HG02798 (cell line): ENCODE results near the gene HRH2.
"Not testable (repeated sequence)": the region's sequence is repeated elsewhere in the genome, so short reads cannot be mapped to it uniquely, and the experiment has no call there.

Experiments used
- ATAC-seq: cut with Tn5 transposase; IDR thresholded peaks from one replicate; pipeline ENCODE4 v1.9.1; 2021; ENCODE audit warnings: mild to moderate bottlenecking; ENCODE audit not compliant: unreplicated experiment, poor library complexity

HRH2 gene

DNA sequence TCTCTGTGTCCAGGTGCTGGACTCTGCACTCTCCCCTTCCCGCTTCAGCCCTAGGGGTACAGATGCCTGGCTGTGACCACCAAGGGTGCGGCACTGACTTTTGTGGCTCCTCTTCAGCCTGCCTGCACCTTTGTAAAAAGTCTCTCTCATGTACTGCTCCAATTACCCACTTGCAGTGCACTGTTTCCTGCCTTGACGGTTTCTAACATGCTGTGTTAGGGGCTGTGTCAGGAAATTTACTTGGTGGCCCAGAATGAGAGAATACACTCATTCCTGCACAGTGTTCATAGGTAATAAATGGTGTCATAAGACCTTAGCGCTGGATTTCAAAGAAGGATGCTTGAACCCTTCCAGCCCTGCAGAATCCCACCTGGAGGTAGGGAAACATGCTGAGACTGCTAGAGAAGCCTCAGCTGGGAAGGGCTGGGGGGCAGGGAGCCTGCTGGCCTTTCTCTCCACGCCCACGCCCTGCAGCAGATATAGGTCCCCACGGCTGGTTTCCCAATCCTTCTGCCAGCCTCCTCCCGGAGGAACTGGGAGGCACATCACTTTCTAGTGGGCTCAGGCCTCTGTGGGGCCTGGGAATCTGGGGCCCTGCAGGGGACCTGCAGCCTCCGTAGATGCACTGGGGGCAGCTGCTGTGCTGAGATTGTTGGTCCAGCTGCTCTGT, 17.6 kb upstream of the HRH2 start:
- ATAC-seq = no peak

DNA sequence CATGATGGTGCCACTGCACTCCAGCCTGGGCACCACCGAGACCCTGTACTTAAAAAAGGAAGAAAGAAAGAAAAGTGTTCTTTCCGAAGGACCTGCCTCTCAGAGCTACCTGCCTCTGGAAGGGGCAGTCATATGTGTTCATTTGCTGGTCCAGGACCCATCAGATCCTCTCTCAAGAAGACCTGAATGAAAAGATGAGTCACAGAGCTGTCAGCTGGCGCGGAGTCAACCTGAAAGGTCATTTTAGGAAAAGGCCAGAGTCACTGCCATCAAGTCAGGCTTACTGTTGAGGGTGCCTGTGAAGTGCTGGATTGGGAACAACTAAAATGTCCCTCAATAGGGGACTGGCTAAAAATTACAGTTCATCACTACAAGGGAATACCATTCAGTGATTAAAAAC, 14.9 kb upstream of the HRH2 start:
- ATAC-seq = no peak

DNA sequence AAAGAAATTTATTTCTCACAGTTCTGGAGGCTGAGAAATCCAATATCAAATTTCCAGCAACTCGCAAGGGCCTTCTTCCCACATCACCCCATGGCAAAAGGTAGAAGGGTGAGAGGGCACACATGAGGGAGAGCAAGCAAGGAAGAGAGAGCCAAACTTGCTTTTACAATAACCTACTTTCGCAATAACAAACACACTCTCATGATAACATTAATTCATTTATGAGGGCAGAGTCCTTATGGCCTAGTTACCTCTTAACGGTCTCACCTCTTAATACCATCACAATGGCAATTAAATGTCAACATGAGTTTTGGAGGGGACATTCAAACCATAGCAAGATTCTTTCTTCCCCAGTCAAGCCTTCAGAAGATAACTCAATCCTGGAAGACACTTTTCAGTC, 11.6 kb upstream of the HRH2 start:
- no peak for ATAC-seq

DNA sequence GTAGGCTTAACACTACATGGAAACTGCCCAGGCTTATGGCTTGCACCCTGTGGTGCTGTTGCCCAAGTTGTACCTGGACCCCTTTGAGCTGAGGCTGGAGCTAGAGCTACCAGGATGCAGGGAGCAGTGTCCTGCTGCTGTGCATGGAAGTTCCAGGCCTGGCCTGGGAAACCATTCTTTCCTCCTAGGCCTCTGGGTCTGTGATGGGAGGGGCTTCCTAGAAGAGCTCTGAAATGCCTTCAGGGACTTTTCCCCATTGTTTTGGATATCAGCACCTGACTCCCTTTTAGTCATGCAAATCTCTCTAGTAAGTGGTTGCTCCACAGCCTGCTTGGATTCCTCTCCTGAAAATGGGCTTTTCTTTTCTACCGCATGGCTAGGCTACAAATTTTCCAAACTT, 7.9 kb upstream of the HRH2 start:
- ATAC-seq = no peak

DNA sequence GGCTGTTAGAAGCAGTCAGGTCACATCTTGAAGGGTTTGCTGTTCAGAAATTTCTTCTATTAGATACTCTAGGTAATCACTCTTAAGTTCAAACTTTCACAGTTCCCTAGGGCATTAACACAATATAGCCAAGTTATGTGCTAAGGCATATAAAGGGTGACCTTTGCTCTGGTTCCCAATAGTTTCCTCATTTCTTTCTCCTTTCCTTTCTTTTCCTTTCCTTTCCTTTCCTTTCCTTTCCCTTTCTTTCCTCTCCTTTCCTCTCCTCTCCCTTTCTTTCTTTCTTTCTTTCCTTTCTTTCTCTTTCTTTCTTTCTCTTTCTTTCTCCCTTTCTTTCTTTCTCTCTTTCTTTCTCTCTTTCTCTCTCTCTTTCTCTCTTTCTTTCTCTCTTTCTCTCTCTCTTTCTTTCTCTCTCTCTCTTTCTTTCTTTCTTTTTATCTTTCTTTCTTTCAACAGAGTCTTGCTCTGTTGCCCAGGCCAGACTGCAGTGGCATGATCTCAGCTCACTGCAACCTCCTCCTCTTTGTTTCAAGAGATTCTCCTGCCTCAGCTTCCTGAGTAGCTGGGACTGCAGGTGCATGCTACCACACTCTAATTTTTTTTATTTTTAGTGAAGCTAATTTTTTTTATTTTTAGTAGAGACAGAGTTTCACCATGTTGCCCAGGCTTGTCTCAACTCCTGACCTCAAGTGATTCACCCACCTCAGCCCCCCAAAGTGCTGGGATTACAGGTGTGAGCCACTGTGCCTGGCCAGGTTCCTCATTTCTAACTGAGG, 7.3 kb upstream of the HRH2 start:
- ATAC-seq = not testable (repeated sequence)

DNA sequence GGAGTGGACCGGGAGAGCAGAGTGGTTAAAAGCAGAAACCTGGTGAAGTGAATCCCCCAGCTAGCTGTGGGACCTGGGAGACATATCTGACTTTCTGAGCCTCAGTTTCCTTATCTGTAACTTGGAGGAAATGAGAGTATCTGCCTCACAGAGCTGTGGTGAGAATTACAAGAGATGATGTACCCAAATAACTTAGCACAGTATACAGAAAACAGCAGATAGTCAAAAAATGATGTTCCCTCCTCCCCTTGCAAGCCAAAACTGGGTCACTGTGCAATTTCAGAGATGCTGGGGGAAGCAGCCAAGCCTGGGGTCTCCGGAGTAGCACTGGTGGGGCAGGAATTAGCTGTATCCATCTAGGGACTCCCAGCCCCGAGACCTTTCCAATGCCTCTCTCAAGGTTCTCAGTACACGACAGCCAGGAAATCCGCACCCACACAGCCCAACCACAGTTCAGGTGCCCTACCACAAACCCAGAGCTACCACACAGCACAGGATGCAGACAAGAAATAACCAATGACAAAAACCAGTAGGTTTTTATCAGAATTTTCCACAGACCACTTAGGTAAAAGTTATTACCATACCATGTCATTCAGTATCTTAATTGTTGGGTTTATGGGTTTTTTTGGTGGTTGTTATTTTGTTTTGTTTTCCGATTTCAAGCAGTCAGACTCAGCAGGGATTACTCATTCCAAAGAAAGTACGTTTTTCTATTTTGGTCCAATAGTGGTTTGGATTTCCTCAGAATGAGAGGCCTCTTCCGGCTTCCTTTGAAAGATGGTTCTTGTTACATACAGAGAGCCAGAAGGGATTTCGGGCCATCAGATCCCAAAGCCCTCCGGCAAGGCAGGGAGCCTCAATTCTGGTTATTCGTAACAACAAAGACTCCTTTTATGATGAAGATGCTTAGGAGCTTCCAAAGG, 4.9 kb upstream of the HRH2 start:
- no peak for ATAC-seq

DNA sequence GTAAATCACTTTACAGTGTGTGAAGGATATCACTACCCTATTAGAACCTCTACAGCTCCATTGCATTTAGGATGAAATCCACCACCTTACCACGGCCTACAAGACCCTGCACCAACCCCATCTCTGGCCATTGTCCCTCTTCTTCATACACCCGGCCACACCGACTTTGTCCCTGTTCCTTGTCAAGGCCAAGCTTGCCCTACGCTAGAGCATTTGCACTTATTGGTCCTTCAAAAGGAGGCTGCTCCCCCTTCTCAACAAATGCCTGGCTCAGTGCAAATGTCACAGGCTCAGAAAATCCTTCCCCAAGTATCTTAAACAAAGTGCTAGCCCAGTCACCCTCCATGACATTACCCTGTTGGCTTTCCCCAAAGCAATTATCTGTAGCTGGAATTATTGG, 4.1 kb upstream of the HRH2 start:
- no peak for ATAC-seq

DNA sequence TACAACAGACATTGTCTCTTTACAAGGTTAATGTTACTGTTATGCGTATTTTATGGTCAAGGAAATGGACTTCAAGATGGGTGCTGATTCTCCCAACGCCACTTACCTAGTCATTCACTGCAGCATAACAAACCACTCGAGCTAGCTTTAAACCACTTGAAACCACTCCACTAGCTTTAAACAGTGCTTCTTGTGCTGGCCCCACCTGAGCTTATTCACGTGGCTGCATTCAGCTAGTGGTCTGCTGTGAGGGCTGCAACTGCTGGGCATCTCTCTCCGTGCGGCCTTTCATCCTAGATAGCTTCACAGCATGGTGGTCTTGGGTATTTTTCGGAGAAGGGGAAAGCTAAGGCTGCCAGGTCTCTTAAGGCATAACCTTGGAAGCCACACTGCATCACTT, 3.5 kb upstream of the HRH2 start:
- ATAC-seq = no peak

DNA sequence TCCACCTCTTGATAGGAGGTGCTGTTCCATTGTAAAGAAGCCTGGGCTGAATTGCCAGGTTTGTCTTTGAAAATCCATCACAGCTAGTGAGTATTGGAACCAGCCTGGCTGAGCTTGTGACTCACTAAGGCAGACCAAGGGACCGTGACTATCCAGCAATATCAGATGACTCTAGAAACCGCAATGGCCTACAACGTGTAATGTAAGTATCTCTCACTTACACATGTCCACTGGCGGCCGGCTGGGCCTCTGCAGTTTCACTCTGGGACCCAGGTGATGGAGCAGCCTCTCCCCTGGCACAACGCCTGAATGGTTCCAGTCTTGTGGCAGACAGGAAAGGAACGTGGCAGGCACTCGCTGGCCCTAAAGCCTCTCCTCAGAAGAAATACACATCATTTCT, 3.1 kb upstream of the HRH2 start:
- no peak for ATAC-seq

DNA sequence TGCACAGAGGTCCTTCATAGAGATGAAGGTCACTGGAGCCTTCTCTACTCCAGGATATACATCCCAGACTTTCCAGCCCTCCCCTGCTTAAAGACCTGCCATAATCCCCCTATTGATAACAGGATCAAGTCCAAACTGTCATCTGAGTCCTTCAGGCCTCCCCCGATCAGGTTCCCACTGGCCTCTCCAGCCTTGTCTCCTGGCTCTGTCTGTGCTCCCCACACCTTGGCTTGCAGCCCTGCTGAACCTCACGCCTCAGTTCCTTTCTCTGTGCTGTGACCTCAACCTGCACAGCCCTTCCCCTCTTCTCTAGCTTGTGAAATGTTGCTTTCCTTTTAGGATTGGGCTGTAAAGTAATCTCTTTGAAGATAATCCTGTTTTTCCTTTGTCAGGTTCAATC, 2.5 kb upstream of the HRH2 start:
- ATAC-seq = no peak

DNA sequence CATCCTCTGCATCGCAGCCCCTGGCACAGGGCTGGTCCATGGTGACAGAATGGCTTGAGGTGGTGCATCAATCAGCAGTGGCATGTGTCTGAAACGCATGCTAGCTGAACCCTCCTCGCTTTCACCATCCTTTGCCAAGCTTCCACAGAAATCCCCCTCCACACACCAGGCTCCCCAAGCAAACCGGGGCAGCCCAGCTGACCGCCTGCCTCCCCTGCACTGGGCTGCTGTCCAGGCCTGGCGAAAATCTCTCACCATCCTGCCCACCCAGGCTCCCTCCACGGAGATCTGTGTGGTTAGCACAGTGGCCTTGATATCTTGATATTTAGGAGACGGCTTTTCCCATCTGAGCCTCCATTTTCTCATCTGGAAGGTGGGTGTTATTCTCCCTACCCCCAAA, 905 bp upstream of the HRH2 start:
- ATAC-seq = no peak

DNA sequence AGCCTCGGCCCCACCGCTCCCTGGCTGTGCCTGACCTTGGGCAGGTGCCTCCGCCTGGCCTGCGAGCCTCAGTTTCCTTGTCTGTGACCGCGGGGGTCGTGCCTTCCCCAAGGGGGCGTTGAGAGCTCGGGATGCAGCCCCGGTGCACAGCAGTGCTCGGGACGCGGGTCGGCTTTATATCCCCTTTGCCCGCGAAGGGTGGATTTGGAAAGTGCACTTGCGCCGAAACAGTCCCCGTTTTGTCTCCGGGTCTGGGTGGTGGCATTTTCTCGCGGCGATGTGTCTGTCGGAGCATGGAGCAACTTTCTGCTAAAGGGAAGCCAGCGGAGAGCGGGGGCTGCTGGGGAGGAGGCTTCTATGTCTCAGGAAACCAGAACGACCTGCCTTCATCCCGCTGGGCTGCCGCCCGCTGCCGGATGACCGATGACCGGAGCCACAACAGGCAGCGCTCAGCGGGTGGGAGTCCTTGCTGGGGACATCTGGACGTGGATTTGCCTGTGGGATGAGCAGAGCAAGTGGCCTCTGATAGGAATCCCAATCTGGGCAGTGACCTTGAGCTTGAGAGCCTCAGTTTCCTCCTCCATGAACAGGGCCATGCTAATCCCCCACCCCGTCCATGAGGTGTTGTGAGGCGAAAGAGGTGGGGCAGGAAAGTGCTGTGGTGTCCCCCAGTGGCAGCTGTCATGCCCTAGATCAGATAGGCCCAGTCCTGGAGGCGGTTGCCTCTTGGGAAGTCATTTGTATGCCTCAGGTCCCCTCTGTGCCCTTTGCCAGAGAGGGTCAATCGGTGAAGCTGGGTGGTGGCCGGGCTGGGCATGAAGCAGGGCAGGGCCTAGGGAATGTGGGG, 651 bp downstream of the HRH2 start:
- ATAC-seq = no peak

DNA sequence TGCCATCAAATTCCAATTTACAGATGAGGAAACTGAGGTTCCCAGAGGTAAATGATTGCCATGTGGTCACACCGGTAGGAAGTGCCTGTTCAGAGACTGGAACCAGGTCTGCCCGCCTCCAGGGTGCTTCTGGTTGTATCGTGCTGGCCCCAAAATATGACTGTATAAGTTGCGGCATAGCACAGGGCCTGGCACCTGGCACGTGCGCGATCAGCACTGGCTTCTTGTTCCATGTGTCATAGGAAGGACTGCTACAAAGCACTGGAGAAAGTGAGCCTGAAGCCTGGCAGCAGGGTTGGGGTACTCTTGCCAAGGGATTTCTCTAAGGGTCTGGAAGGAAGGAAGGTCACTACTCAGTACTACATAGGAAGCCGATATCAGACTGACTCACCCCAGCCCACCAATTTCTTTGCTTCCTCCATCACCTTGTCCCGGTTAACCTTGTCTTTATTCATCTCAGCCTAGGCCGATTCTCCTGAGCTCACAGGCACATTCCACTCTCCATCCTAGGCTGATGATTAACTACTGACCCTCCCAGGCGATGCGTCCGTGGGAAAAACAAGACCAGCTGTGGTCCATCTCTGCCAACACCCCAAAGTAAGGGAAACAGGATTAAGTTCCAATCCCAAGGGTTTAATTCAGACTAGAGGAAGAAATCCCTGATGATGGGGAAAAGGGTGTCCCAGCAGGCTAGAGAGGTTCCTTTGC, 1.8 kb downstream of the HRH2 start:
- ATAC-seq = no peak

DNA sequence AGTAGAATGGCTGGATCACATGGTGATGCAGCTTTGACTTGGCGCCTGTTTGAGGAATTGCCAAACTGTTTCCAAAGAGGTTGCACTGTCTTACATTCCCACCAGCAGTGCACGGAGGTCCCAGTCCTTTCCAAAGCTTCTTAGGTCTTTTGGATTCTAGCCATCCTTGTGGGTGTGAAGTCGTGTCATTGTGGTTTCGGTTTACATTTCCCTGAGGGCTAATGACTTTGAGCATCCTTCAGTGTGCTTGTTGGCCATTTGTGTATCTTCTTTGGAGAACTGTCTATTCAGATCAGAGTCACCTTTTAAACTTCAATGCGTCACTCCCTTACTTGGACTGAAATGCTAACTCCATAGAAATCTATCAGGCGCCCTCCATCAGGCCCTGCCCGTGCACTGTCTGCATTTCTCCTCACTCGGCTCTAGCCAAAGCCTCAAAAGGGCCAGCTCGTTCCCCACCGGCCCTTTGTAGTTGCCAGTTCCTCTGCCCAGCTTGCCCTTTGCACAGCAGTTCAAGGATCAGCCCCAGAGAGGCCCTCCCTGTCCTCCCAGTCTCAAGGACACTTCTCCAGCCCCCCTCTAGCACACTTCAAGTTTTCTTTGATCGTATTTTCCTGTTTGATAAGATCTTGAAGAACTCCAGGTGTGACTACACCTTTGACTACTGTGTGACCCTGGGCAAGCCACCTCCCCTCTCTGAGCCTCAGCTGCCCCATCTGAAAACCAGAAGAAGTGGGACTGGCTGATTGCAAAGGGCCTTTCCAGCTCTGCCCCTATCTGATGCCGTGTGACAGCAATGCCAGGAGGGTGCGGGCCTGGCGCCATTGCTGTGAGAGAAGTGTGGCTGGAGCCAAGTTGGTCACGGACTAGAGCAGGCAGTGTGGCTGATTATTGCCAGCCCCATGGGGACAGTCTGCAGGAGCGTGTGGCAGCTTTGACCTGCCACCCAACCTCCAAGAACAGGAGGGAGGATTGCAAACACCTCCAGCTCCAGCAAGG, 5.6 kb downstream of the HRH2 start:
- ATAC-seq = no peak

DNA sequence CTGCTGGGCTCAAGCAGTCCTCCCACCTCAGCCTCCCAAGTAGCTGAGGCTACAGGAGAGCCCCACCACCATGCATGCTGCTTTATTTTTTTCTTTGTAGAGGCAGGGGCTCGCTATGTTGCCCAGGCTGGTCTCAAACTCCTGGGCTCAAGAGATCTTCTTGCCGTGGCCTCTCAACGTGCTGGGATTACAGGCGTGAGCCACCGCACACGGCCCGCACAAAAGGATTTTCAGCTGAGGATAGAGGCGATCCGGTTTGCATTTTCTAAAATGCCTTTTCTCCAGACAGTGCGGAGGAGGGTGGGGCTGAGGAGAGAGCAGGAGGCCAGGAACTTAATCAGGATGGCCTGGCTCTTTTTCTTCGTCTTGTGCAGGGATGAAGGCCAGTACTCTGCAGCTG, 6.9 kb downstream of the HRH2 start:
- no peak for ATAC-seq

DNA sequence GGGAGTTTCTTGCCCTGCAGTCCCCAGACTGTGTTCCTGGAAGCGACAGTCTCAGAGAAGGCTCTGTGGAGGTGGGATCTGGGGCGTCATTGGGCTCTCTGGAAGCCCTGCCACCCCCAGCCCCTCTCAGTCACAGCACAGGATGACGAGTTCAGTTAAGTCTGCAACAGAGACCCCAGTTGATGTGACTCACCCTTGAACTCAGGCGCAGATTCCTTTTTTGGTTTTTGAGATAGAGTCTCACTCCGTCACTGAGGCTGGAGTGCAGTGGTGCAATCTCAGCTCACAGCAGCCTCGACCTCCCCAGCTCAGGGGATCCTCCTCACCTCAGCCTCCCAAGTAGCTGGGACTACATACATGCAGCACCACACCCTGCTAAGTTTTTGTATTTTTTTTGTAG, 8.3 kb downstream of the HRH2 start:
- no peak for ATAC-seq

DNA sequence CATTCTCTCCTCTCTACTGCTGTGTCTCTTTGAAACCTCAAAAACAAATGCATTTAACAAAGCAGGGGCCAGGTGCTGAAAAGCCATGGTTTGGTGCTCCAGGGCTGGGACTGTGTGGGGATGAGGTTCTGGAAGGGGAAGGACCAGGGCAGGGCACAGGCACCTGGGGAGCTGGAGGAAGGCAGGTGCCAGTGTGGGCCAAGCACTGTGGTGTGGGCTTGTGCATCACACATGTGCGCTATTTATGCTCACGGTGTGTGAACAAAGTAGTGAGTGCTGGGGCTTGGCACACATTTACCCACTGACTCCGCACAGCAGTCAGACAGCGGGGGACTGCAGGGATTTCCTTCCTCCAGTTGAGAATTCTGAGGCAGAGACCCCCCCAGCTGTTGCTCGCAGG, 10.1 kb downstream of the HRH2 start:
- ATAC-seq = no peak

DNA sequence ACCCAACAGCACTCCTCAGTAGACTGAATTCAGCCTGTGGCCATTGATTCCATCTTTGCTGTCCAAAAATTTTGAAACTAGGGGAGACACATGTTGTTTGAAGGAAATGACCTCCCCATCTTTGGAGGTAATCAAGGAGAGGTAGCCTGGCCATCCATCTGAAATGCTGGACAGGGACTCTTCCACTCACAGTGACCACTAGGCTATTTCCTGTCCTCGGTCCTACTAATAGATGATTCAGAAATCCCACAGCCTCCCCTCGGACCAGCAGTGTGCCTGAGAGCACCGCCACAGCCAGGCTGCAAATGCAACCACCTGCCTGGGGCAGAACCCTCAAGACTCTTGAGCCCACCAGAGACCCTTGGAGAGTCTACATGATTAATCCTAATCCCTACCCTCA, 12.5 kb downstream of the HRH2 start:
- no peak for ATAC-seq
